Ramos (cell line): Measurements from ENCODE around the gene SURF2.
"Not testable (repeated sequence)": the region's sequence is repeated elsewhere in the genome, so short reads cannot be mapped to it uniquely, and the experiment has no call there.

ENCODE experiments used
- in situ Hi-C: fragments of 300-500 bp; cut with MboI; formaldehyde crosslinking; loops from one replicate; pipeline ENCODE4 v1.14.3; 2022; ENCODE audit warnings: low sequenced_read_pairs; ENCODE audit not compliant: unreplicated experiment

Gene SURF2

DNA sequence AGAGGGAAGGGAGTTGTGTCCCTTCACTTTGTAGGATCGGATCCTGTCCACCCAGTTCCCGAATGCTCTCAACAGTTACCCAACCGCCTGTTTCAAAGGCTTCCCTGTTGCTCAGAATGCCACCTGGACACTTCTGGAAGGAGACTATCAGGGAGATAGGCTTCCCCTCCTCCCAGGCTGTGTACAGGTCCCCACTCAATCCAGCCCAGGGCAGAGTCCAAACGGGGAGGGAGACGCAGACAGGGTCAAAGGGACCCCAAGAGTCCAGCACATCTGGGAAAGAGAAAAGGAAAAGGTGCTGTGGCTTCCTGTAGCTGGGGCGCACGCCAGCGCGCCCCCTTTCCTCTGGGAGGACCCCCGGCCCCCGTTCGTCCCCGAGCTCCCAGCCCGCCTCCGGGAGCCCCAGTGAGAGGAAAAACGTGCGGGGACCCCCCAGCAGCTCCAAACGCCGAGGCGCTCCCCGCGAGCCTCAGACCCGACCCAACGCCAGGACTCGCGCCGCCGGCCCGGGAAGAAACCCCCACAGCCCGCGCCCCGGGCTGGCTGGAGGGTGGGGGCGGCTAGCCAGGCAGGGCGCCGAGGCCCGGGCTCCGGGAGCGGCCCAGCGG is 18.9 kb downstream of the SURF2 start:
- in situ Hi-C loops = no loop called here

DNA sequence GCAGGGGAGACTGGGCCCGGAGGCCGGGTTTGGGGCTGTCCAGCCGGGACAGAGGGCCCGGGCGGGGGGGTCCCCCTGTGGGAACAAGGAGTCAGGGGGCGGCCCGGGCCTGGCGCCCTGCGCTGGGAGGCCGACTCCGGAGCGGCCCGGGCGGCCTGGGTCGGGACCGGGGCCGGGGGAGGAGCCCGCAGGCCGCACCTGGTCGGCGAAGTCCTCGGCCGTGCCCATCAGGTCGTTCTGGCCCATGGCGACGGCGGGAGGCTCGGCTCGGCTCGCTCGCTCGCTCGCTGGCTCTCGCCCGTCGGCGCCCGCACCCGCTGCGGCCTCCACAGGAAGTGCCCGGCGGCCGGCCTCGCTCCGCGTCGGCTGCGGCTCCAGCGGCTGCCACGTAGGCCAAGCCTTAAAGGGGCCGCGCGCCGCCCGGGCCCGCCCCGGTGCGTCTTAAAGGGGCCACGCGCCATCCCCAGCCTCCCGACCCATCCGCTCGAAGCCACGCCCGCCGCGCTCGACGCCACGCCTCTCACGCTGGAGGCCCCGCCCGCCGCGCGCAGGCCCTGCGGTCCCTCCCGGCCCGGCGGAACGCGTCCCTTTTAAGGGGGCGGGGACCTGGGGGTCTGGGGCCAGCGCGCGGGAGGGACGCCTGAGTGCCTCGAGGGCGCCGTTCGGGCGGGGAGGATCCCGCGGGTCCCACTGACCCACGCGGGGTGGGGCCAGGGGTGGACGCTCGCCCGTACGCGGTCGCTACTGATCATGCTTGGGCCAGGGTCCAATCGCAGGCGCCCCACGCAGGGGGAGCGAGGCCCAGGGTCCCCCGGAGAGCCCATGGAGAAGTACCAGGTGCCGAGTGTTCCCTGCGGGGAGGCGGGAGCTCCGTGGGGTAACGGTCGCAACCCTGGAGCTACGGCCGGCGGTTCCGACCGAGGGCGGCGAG is 19.6 kb downstream of the SURF2 start, which contains the start of the genes STKLD1 and SURF4:
STKLD1 (plus strand) TSS at position 643 of the 931 bp plus-strand sequence; CDS start at position 751, 108 bp downstream.
SURF4 (minus strand) TSS at position 337 of the 931 bp plus-strand sequence; CDS start at position 246, 91 bp downstream.
- in situ Hi-C loops = no loop called here

DNA sequence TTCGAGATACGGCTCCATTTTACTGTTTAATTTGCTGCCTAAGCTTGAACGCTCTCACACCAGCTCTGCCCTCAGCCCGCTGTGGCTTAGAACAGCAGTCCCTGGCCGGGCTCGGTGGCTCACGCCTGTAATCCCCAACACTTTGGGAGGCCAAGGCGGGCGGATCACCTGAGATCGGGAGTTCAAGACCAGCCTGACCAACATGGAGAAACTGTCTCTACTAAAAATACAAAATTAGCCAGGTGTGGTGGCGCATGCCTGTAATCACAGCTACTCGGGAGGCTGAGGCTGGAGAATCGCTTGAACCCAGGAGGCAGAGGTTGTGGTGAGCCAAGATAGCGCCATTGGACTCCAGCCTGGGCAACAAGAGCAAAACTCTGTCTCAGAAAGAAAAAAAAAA is 20.9 kb downstream of the SURF2 start:
- in situ Hi-C loops = not testable (repeated sequence)

DNA sequence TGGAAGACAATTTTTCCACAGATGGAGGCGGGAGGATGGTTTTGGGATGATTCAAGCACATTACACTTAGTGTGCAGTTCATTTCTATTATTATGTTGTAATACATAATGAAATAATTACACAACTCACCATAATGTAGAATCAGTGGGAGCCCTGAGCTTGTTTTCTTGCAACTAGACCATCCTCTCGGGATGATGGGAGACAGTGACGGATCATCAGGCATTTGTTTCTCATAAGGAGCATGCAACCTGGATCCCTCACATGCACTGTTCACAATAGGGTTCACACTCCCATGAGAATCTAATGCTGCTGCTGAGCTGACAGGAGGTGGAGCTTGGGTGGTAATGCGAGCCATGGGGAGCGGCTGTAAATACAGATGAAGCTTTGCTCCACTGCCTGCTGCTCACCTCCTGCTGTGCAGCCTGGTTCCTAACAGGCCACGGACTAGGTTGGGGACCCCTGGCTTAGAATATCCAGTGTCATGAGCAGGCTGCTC is 21.4 kb downstream of the SURF2 start:
- in situ Hi-C loops = no loop called here

DNA sequence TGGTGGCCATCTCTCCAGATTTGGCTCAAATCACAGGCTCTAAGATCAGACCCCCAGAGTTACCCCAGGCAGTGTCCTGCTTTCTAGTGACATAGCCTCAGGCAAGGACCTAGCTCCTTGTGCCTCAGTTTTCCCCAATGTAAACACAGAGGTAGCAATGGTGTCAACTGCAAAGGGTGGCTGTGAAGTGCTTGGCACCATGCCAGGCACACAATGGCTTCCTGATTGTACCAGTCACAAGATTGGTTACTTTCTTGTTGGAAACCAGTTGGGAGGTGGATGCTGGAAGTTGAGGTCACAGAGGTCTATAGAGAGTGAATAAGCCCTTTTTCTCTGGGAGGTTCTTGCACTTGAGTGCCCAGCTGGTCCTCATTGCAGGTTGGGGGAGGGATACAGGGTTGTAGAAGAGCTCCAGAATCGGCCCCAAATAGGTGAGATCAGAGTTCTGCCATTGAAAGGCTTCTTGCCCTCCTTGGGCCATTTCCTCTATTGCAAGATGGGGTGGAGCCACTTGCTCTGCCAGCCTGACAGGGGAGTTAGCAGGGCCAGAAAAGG is 22.1 kb downstream of the SURF2 start:
- in situ Hi-C loops = no loop called here

DNA sequence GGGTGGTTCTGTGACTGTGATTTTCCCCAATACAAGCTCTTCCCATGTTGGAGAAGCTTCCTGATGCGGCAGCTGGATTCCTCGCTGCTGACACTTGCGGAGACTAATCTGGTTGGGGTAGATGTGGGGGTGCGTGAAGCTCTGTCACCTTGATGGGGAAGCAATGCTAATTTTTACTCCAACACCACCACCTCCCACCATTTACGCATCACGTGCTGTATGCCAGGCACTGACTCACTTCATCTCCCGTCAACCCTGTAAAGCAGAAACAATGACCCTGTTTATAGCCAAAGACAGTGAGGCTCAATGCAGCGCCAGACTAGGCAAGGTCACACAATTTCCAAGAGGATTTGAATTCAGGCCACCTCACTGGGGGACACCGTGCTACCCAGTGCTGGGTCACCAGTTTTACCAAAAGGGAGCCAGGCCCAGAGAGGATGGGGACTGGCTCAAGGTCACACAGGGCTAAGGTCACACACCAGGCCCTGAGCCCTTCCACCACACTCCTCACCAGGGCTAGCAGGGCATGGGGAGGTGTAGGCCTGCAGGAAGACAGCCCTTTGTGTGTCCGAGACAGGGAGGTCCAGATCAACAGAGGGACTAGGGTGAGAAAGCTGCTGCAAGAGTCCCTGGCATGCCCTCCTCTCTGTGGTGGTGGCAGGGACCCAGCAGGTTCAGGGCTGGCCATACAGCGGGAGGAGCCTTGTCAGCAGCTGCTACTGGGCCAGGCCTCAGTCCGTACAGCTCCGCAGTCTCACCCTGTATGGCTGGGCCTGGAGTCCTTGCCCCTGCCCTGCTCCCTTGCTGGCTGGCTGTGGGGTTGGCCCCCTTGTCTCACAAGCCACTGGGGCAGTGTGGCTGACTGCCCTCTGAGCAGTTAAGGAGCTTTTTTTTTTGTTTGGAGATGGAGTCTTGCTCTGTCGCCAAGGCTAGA is 23.1 kb downstream of the SURF2 start:
- in situ Hi-C loops = no loop called here

DNA sequence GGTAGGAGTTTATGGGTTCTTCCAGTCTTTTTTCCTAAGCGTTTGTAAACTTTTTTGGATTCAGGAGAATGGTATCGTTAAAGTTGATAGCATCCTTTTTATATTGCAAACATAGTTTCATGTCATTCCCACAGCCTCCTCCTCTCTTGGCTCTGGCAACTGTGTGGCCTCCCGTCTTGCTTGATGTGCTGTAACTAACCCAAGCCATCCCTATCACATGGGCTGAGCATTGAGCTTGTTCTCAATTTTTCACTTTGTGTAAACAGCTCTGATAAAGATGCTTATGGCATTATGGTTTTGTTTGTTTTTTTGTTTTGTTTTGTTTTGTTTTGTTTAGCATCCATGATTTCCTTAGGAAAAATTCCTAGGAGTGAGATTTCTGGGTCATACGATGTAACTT is 24.4 kb downstream of the SURF2 start:
- in situ Hi-C loops = no loop called here

DNA sequence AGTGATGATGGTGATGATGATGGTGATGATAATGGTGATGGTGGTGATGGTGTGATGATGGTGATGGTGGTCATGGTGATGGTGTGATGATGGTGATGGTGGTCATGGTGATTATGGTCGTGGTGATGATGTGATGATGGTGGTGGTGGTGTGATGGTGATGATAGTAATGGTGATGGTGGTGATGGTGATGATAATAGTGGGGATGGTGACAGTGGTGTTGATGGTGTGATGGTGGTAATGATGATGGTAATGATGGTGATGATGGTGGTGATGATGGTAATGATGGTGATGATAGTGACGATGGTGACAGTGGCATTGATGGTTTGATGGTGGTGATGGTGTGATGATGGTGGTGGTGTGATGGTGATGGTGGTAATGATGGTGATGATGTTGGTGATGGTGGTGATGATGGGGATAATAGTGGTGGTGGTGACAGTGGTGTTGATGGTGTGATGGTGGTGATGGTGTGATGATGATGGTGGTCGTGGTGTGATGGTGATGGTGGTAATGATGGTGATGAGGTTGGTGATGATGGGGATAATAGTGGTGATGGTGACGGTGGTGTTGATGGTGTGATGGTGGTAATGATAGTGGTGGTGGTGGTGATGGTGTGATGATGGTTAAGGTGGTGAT is 26.3 kb downstream of the SURF2 start:
- in situ Hi-C loops = no loop called here

DNA sequence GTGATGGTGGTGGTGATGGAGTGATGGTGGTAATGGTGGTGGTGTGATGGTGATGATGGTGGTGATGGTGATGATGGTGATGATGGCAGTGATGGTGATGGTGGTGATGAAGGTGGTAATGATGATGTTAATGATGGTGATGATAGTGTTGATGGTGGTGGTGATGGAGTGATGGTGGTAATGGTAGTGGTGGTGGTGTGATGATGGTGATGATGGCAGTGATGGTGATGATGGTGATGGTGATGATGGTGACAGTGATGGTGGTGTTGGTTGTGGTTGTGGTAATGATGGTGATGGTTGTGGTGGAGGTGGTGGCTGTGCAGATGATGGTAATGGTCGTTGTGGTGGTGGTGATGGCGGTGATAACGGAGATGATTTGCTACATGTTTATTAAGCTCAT is 27.1 kb downstream of the SURF2 start:
- in situ Hi-C loops = no loop called here

DNA sequence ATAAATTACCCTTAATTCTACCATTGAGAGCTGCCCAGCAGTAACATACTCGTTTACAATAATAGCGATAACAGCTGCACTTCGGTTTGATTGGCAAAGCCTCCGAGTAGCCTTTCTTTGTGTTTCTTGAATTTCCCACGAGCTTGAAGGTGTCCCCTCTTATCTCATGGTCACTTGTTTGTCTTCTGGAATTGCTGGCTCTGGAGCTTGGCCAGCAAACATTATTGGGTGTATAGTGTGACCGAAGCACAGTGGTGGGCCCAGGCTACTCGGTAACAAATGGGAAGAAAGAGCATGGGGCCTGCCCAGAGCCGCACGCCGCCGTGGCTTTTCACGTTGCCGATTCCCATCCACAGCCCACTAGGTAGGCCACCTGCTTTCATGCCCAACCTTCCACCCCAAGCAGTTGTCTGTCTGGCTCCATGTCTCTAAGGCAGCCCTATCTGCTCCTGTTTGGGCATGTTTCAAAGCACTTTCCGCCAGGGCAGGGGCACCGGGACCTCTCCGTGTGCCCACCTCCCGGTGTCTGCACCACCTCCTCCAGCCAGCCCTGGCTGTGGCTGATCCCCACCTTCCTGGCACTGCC is 28.5 kb downstream of the SURF2 start:
- in situ Hi-C loops = no loop called here

DNA sequence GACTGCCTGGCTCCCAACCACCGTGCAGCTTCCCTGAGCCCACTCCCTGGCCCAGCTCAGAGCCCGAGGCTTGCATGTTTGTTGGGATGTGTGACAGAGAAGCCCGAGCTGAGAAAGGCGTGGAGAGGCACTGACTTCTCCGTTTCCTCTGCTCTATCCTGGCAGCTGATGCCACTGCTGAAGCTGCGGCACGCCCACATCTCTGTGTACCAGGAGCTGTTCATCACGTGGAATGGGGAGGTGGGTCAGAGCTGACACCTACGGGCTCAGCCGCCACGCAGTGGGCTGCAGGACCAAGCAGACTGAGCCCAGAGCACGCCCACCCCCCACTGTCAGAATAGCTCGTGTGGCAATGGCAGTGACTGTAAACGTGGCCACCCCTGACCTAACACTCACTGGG is 29.1 kb downstream of the SURF2 start:
- in situ Hi-C loops = no loop called here

DNA sequence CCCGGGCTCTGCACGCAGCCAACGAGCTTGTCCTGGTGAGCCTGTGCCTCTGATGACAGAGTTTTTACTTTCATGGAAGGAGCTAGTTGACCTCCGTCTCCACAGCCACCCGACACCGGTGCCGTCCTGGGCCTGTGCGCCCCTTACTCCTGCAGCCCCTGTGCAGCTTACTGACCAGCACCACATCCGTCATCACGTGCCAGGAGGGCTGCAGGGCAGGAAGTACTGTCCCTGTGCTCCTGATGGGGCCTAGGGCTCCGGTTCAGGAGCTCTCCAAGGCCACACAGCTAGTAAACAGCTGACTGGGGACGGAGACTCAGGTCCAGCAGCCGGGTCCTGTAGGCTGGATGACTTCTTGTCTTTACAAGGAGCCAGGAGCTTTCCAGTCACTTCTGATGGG is 30.0 kb downstream of the SURF2 start:
- in situ Hi-C loops = no loop called here

DNA sequence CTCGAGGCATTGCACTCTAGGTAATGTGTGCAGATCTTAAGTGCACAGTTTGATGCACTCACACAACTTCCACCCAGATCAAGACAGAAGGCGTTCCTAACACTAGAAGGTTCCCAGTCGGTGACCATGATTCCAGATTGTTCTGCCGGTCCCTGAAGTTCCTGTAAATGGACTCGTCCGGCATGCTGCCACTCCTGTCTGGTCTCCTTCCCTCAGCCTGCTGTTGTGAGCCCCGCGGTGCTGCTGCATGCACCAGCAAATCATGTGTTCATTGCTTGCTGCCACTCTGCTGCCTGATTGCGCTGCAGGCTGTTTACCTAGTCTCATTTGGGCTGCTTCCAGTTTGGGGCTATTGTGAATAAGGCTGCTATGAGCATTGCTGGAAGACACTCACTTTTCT is 31.3 kb downstream of the SURF2 start:
- in situ Hi-C loops = no loop called here

DNA sequence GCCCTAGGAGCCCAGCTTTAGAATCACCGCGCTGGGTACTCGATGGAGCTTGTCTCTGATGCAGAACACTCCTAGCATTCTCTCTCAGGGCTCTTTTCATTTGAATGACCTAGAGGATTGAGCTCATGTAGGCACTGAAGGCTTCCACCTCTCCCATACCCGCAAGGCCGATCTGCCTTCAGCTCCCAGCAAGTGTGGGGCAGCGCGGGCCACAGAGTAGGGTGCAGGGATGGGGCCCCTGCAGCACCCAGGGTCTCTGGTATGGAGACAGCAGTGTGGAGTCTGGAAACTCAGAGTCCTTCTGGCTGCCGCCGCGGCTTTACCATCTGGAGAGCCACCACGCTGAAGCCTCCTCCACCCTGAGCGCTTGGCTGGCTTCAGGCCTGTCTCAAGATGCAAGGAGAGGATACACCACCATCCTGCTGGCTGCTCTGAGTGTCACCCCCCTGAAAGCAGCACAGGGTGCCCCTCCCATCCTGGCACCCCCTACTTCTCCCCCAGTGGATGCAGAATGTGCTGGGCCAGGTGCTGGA is 32.7 kb downstream of the SURF2 start:
- in situ Hi-C loops = no loop called here

DNA sequence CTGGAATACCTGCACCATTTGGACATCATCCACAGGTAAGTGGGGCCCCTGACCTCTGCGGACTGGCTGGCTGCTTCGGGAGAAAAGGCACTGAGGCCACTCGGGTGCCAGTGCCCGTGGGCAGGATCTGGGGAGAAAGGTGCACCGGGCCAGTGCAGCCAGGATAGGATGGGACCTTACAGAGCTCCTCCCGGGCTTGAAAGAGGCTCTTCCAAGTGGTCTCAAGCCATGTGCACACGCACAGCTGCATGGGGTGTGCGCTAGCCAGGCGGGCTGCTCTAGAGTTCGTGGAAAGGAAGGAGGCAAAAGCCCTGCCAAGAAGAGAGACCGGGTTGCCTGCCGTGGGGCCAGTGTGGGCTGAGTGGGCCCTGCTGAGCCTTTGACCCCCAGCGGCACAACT is 33.2 kb downstream of the SURF2 start:
- in situ Hi-C loops = no loop called here

DNA sequence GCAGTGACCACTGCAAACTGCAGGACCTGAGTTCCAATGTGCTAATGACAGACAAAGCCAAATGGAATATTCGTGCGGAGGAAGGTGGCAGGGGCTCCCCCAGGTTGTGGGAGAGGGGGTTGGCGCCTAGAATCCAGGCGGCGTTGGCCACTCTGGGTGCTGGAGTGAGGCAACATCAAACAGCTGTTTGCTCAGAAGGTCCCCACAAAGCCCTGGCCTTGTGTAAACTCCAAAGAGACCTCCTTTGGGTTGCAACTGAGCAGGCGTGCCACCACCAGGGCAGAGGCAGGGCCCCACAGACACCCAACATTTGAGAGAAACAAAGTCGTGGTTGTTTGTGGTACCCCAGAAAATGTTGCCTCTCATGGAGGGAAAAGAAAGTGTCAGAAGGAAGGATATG is 34.4 kb downstream of the SURF2 start:
- in situ Hi-C loops = no loop called here

DNA sequence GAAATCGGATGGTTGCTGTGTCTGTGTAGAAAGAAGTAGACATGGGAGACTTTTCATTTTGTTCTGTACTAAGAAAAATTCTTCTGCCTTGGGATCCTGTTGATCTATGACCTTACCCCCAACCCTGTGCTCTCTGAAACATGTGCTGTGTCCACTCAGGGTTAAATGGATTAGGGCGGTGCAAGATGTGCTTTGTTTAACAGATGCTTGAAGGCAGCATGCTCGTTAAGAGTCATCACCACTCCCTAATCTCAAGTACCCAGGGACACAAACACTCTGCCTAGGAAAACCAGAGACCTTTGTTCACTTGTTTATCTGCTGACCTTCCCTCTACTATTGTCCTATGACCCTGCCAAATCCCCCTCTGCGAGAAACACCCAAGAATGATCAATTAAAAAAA is 35.1 kb downstream of the SURF2 start:
- in situ Hi-C loops = not testable (repeated sequence)

DNA sequence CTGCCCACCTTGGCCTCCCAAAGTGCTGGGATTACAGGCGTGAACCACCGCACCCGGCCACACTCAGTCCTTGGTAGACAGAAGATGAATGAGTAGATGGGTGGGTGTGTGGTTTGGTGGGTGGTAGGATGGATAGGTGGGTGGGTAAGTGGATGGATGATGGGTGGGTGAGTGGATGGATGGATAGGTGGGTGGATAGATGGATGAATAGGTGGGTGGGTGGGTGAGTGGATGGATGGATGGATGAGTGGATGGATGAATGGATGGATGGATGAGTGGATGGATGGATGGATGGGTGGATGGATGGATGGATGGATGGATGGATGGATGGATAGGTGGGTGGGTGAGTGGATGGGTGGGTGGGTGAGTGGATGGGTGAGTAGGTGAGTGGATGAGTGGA is 36.0 kb downstream of the SURF2 start:
- in situ Hi-C loops = not testable (repeated sequence)

DNA sequence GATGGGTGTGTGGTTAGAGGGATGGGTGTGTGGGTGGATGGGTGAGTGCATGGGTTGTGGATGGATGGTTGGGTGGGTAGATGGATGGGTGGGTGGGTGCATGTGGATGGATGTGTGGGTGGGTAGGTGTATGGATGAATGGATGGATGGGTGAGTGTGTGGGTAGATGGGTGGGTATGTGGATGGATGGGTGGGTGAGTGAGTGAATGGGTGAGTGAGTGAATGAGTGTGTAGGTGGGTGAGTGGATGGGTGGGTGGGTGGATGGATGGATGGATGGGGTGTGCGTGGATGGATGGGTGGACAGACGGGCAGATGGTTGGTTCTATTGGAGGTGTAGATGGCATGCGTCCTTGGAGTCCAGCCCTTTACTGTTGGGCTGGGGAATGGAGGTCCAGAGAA is 37.0 kb downstream of the SURF2 start:
- in situ Hi-C loops = no loop called here
